SK-N-SH treated with all-trans-retinoic acid at 6 μM for 48 hours (cell line): Measurements from ENCODE around the gene RMND1.

Experiments used
- BACH2 ChIP-seq: fragments of 250-450 bp; sonication (Bioruptor Pico); IDR thresholded peaks from 2 replicates; pipeline ENCODE4 v1.9.0; 2021; ENCODE audit warnings: mild to moderate bottlenecking, borderline replicate concordance
- CSDC2 ChIP-seq: fragments of 250-450 bp; sonication (Bioruptor Pico); IDR thresholded peaks from 2 replicates; pipeline ENCODE4 v1.5.0; 2020; ENCODE audit warnings: mild to moderate bottlenecking, moderate library complexity
- ISL1 ChIP-seq: fragments of 250-450 bp; sonication (Bioruptor Pico); IDR thresholded peaks from 2 replicates; pipeline ENCODE4 v2.1.2; 2022; ENCODE audit warnings: mild to moderate bottlenecking, moderate library complexity
- TCF4 ChIP-seq: fragments of 250-450 bp; sonication (Bioruptor Pico); IDR thresholded peaks from 2 replicates; pipeline ENCODE4 v1.8.0; 2021; ENCODE audit warnings: mild to moderate bottlenecking, moderate library complexity, borderline replicate concordance
- TOX ChIP-seq: fragments of 250-450 bp; sonication (Bioruptor Pico); IDR thresholded peaks from 2 replicates; pipeline ENCODE4 v1.8.0; 2021; ENCODE audit warnings: mild to moderate bottlenecking, moderate library complexity, borderline replicate concordance
- ZC3H10 ChIP-seq: fragments of 250-450 bp; sonication (Bioruptor Pico); IDR thresholded peaks from 2 replicates; pipeline ENCODE4 v1.5.1; 2021; ENCODE audit warnings: mild to moderate bottlenecking, moderate library complexity
- ZFP3 ChIP-seq: fragments of 250-450 bp; sonication (Bioruptor Pico); IDR thresholded peaks from 2 replicates; pipeline ENCODE4 v1.5.0; 2020; ENCODE audit warnings: mild to moderate bottlenecking, moderate library complexity
- TF ChIP-seq, protein P1 (sequence below): fragments of 250-450 bp; sonication (Bioruptor Pico); IDR thresholded peaks from 2 replicates; pipeline ENCODE4 v1.5.1; 2021; ENCODE audit warnings: mild to moderate bottlenecking, moderate library complexity
- TF ChIP-seq, protein P2 (sequence below): fragments of 250-450 bp; sonication (Bioruptor Pico); IDR thresholded peaks from 2 replicates; pipeline ENCODE4 v1.8.0; 2020; ENCODE audit warnings: mild to moderate bottlenecking, moderate library complexity, borderline replicate concordance
- TF ChIP-seq, protein P3 (sequence below): fragments of 250-450 bp; sonication (Bioruptor Pico); IDR thresholded peaks from 2 replicates; pipeline ENCODE4 v1.5.1; 2020; ENCODE audit warnings: low read depth, mild to moderate bottlenecking, moderate library complexity

DNA sequence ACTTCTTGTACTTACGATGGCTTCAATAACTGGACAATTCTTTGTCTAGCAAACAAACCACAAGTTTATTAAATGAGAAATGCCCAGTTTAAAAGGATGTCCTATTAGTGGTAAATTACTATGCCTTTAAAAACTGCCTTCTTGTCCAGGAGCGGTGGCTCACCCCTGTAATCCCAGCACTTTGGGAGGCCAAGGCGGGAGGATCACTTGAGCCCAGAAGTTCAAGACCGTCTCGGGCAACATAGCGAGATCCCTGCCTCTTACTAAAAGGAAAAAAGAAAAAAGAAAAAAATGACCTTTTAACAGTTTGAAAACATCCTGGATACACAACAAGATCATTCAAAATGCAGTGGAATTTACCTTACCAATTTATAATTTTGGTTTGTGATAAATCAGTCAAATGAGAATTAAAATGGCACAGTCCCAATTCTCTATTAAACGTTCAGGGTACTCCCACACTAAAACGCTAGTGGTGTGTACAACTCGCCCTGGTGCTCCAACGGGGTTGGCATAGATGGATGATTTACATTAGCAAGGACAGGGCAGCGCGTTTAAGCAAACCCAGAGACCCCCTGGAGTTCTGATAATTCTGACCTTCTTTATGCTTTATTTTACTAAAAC lies 62.8 kb downstream of the RMND1 start:
- no peak for TF ChIP-seq ZFP3 (CRISPR knock-in tag)
- TF ChIP-seq ISL1 (CRISPR knock-in tag), result no peak
- TF ChIP-seq TOX (CRISPR knock-in tag), result no peak
- no peak for TF ChIP-seq TCF4 (CRISPR knock-in tag)
- TF ChIP-seq, protein P1, sequence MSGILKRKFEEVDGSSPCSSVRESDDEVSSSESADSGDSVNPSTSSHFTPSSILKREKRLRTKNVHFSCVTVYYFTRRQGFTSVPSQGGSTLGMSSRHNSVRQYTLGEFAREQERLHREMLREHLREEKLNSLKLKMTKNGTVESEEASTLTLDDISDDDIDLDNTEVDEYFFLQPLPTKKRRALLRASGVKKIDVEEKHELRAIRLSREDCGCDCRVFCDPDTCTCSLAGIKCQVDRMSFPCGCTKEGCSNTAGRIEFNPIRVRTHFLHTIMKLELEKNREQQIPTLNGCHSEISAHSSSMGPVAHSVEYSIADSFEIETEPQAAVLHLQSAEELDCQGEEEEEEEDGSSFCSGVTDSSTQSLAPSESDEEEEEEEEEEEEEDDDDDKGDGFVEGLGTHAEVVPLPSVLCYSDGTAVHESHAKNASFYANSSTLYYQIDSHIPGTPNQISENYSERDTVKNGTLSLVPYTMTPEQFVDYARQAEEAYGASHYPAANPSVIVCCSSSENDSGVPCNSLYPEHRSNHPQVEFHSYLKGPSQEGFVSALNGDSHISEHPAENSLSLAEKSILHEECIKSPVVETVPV, result no peak
- no peak for TF ChIP-seq ZC3H10 (CRISPR knock-in tag)
- TF ChIP-seq, protein P2, sequence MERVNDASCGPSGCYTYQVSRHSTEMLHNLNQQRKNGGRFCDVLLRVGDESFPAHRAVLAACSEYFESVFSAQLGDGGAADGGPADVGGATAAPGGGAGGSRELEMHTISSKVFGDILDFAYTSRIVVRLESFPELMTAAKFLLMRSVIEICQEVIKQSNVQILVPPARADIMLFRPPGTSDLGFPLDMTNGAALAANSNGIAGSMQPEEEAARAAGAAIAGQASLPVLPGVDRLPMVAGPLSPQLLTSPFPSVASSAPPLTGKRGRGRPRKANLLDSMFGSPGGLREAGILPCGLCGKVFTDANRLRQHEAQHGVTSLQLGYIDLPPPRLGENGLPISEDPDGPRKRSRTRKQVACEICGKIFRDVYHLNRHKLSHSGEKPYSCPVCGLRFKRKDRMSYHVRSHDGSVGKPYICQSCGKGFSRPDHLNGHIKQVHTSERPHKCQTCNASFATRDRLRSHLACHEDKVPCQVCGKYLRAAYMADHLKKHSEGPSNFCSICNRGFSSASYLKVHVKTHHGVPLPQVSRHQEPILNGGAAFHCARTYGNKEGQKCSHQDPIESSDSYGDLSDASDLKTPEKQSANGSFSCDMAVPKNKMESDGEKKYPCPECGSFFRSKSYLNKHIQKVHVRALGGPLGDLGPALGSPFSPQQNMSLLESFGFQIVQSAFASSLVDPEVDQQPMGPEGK (CRISPR knock-in tag), result no peak
- no peak for TF ChIP-seq BACH2 (CRISPR knock-in tag)
- TF ChIP-seq, protein P3, sequence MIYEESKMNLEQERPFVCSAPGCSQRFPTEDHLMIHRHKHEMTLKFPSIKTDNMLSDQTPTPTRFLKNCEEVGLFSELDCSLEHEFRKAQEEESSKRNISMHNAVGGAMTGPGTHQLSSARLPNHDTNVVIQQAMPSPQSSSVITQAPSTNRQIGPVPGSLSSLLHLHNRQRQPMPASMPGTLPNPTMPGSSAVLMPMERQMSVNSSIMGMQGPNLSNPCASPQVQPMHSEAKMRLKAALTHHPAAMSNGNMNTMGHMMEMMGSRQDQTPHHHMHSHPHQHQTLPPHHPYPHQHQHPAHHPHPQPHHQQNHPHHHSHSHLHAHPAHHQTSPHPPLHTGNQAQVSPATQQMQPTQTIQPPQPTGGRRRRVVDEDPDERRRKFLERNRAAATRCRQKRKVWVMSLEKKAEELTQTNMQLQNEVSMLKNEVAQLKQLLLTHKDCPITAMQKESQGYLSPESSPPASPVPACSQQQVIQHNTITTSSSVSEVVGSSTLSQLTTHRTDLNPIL (CRISPR knock-in tag), result no peak
- no peak for TF ChIP-seq CSDC2 (CRISPR knock-in tag)
